Activated gamma-delta T cell treated with anti-CD3 and anti-CD28 coated beads, Interleukin-2, amount 50 U/mL, for 16 hours (primary cell): Measurements from ENCODE around the gene PLAC9.
"Not testable (repeated sequence)": the region's sequence is repeated elsewhere in the genome, so short reads cannot be mapped to it uniquely, and the experiment has no call there.

ENCODE experiments used
- DNase-seq: peaks from one replicate; pipeline ENCODE4 v3.0.0-alpha.2; 2020; ENCODE audit warnings: low read depth

PLAC9 gene, protein sequence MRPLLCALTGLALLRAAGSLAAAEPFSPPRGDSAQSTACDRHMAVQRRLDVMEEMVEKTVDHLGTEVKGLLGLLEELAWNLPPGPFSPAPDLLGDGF

DNA sequence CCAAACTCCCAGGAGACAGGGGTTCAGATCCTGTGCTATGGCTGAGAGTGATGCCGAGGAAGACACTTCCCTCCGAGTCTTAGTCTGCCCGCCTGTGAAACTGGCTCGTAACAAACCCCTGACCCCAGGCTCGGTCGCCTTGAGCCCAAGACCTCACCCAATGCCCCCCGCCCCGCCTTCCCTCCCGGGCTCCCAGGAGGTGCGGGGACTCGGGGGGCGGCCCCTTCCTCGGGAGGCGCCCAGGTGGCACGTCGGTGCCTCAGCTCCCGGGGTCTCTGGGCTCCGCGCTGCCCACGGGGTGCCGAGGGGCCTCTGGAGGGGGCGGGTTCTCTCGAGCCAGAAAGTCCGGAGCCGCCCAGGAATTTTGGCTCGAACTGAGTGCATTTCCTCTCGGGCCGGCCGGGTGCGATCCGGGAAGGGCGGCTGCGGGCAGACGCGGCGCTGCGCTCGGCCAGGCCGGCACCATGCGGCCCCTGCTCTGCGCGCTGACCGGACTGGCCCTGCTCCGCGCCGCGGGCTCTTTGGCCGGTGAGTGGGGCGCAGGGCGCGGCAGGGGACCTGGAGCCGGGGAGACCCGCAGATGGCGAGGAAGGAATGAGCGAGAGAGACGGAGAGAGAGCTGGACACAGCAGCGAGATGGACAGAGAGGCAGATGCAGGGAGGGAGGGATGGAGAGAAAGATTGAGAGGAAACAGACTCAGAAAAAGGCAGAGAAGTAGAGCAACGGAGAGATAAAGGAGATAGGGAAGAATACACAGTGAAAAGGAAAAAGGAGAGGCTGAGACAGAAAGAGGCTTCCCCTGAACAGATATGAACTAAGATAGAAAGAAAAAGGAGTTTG, at the start of gene PLAC9:
Gene PLAC9 (plus strand): TSS at position 432 of the 841 bp plus-strand sequence. CDS start 33 bp downstream, at position 465.
- no peak for DNase-seq

DNA sequence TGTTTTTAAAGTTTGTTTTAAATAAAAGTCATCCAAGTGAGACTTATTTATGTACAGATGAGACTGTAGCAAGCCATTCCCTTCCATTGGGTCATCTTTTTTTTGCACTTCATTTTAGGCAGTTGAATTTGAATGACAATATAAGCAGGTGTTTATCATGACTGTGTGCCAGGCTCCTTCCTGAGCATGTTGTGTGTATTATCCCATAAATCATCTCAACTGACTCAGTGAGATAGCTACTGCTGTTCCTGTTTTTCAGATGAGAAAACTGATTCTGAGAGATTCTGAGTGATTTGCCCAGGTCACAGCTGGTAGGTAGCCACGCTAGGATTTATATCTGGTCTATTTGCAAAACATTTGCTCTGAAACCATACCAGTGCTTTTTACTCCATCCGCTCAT, 42.4 kb upstream of the PLAC9 start:
- no peak for DNase-seq

DNA sequence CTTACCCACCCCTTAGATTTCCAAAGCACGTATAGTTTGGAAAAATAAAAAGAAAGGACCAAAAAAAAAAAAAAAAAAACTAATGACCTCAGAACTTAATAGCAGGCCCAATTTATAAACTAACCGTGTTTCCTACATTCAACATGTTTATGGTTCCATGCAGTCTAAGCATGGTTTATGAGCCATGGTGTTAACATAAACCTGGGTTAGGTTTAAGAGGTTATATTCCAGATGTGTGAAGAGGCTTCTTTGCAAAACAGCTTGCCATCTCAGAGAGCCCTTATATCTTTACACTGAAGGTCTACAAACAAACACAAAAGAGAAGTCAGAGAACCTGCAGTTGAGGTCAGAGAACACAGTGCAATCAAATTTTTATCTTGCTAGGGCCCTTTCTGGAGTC, 38.3 kb upstream of the PLAC9 start:
- no peak for DNase-seq

DNA sequence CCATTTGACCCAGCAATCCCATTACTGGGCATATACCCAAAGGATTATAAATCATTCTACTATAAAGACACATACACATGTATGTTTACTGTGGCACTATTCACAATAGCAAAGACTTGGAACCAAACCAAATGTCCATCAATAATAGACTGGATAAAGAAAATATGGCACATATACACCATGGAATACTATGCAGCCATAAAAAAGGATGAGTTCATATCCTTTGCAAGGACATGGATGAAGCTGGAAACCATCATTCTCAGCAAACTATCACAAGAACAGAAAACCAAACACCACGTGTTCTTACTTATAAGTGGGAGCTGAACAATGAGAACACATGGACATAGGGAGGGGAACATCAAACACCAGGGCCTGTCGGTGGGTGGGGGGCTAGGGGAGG, 34.3 kb upstream of the PLAC9 start:
- not testable (repeated sequence) for DNase-seq

DNA sequence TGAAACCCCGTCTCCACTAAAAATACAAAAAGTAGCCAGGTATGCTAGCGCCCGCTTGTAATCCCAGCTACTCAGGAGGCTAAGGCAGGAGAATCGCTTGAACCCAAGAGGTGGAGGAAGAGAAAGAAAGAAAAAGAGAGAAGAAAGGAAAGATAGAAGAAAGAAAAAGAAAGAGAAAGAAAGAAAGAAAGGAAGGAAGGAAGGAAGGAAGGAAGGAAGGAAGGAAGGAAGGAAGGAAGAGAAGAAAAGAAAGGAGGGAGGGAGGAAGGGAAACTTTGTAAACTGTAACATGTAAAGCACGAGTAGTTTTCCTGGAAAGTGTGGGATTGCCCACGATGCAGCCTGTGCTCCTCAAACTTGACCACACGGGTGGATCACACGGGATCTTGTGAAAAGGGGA, 33.2 kb upstream of the PLAC9 start:
- DNase-seq, result not testable (repeated sequence)

DNA sequence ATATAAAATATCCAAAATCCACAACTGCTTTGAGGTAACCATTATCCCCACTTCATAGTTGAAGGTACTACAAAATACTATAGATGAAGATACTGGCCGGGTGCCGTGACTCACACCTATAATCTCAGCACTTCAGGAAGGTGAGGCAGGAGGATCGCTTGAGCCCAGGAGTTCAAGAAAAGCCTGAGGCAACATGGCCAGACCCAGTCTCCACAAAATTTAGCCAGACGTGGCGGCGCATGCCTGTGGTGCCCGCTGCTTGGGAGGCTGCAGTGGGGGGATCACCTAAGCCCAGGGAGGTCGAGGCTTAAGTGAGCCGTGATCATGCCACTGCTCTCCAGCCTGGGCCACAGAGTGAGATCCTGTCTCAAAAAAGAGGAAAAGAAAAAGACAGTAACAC, 32.4 kb upstream of the PLAC9 start:
- no peak for DNase-seq

DNA sequence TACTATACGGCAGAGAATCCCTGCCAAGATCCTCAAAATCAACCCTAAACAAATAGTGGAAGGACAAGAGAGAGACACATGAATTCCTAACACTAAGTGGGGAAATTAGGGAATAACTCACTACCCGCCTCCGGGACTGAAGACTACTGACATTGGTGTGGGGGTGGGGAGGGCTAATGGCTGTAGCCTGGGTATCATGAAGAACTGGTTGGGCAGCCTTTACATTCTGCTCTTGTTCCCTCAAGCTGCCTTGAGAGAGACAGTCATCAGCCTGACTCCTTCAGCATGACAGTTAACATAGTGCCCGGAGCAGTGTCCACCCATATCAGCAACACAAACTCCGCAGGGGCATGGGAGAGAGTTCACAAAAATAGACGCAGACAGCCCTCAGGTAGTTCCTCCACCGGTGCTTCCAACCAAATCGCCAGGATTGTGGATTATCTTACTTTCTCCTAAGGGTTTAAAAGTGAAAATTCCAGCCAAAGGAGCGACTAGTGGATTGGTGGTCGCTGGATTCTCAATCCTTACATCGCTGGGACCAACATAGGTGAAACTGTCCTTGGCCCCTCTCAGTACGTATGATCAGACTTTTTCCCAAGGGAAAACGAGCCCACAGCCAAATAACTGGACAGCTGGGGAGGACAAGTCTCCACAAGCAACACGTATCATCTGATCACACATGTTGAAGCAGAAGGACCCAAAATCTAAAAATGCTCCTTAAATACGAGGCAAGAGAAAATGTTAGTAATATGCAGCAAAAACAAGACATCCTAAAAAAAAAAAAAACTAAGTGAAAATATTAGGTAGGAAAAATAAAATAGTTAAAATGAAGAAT, 31.5 kb upstream of the PLAC9 start:
- no peak for DNase-seq

DNA sequence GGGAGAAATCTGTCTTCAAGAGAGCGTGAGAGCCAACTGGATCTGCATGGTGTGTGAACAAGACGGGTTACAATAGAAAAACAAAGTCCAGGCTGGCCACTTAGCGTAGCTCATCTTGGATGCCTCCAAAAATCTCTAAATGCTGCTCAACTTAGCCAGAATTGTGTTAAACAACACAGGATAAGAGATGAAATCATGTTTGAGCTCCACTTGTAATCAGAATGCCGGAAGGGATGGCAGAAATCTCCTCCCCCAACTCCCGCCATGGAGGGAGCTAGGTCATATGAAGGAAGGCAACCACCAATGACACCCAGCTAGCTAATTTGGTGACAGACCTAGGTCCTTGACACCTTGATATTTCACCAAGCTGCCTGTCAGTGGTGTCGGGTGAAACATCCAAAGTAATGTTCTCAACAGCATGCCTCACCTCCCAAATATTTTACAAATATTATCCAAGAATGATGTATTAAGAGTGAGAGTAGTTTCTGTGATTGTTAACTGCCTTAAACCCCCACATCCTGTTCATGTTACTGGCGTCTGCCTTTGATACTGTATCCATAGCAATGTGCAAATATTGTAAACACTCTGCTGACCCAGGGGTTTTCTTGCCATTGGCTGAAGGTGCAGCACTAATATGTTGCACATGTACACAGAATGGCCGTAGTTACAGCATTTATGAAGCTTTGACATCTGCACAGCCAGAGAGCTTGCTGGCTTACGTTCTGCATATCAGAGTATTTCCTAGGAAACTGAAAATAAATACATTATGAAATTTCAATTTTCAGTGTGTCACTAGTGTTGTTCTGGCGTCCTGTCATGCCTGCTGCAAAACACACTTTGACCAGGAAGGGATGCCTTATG, 28.2 kb upstream of the PLAC9 start:
- no peak for DNase-seq

DNA sequence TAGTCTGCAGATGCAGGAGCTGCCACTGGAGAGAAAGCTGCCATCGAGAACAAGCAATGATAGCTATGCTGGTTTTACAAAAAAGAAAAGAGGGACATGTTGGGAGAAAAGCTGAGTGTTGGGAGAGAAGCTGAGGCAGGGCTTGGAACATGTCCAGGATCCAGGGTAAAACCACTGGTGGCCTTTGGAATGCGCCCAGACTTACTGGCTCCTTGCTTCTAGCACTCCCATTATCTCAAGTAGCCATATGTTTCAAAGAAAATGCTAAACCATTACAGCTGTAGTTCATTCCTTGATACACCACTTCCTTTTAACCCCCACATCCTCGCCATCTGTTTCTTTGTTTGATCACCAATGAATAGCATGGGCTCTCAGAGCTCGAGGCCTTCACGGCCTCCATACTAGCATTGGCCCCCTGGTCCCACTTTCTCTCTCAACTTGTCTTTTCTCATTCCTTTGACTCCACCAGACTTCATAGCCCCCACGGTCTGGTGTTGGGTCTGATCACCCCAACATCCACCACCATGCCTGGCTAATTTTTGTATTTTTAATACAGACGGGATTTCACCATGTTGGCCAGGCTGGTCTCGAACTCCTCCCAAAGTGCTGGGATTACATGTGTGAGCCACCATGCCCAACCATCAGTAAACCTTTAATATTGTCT, 23.8 kb upstream of the PLAC9 start:
- no peak for DNase-seq

DNA sequence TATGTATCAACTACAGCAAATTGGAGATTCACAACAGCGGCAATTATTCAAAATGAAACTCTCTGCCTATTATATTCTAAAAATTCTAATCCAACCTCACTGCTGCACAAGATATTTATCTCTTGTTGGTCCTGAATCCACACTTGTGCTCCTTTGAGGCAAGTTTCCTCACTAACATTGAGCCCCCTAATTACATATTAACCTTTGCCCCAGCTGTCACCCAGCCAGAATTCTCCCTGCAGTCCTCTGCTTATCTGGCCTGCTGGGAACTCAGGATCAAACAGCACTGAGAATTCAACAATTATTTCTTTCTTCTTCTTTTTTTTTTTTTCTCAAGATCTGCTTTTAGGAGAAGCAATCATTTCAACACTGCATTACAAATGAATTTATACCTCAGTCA, 21.5 kb upstream of the PLAC9 start:
- no peak for DNase-seq

DNA sequence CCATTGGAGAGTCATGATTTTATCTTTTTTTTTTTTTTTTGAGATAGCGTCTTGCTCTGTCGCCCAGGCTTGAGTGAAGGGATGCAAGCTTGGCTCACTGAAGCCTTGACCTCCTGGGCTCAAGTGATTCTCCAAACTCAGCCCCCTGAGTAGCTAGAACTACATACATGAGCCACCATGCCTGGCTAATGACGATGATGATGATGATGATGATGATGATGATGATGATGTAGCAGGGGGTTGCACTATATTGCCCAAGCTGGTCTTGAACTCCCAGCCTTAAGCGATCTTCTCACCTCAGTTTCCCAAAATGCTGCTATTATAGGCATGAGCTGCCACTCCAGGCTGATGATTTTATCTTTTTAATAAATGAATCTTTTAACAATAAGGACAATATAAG, 13.9 kb upstream of the PLAC9 start:
- no peak for DNase-seq

DNA sequence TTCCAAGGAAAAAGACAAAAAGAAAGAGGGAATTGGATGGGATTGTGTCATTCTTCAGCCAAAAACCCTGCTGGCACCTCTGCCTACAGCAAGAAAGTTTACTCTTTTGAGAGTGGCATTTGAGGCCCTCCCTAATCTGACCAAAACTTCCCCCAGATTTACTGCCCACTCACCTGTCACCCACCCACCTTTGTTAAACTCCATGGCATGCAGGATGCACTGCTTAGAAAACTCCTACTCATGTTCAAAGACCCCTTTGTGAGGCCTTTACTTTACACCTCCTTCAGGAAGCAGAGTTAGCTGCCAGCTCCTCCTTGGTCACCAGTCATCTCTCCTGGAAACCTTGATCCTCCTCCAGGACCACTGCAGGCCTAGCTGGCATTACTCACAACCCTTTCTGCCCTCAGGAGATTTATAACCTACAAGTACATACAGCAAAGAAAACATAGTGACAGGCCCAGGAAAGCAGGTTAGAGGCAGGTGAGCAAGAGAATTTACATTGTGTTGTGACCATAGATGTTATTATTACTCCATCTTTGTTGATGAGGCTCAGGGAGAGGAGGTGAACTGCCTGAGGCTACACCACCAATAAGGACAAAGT, 10.3 kb upstream of the PLAC9 start:
- no peak for DNase-seq

DNA sequence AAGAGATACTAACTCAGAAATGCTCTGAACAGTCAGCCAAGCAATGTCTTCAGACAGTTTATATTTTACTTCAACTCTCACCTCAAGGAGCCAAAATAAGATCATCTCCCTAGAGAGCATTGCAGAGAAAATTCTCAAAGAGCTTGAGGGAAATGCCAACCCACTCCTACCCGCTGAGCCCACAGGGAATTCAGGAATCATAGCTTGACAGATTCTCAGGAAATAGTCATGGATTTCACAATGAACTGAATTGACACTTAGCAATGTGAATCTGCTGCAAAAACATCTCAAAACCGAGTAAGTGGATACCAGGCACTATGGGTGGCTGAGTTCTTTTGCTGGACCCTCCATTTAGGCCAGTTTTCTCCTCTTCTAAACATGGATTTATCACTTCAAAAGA, 9.8 kb upstream of the PLAC9 start:
- no peak for DNase-seq

DNA sequence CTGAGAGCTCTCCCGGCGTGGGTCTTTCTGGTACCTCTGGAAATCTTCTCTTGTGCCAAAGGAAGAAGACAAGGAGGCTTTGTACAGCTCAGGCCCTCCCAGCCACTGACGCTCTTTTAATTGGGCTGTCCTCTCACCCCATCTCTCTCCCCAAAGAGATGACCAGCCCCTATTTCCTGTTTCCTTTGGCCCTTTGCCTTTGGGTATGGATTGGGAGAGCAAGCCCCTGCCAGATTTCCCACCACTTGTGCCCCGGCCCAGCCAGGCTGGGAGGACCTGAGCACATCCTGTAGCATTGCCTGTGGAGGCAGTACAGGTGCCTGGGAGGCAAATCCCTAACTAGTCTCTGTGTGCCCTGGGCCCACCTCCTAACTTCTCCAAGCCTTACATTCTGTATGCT, 5.7 kb upstream of the PLAC9 start:
- no peak for DNase-seq

DNA sequence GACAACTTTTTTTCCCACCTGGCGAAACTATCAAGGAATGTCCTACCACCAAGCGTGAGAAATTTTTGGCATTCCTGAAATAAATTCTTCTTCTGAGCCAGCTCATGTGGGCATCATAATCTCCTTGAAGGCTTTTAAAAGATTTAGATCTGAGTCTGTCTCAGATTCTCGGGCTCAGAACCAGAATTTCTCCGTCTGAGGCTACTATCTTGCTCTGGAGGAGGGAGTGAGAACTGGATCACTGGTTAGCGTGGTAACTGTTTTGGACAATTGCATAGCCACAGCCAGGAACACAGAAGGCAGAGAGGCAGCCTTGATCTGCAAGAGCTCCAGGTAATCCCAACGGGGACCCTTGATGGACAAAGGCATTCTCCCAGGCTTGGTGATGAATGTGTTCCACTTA, 1.0 kb upstream of the PLAC9 start:
- DNase-seq, result no peak

DNA sequence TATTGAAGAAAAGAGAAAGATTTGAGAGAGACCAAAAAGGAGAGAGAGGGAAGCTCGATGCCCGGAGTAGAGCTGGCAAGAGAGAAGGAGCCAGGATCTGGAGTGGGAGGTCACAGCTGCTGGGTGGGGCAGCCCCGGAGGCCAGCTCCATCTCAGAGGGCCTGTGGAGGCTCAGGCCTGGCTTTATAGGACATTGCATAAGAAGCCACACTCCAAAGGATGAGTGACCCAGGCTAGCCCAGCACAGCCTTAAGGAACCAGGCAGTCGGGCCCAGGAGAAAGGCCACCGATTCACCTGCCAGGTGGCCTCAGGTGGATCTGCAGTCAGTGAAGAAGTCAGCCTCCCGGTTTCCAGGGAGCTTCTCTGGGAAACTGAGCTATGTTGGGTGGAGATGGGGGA, 676 bp downstream of the PLAC9 start:
- DNase-seq, result no peak

DNA sequence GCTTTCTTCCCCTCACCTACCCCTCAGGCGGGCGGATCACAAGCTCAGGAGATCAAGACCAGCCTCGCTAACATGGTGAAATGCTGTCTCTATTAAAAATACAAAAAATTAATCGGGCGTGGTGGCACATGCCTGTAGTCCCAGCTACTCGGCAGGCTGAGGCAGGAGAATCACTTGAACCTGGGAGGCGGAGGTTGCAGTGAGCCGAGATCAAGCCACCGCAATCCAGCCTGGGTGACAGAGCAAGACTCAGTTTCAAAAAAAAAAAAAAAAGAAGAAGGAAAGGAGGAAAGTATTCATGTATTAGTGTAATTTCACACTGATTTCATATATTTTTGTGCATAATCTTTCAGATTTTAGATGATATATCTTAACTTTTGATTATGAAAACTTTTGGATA, 1.2 kb downstream of the PLAC9 start:
- not testable (repeated sequence) for DNase-seq

DNA sequence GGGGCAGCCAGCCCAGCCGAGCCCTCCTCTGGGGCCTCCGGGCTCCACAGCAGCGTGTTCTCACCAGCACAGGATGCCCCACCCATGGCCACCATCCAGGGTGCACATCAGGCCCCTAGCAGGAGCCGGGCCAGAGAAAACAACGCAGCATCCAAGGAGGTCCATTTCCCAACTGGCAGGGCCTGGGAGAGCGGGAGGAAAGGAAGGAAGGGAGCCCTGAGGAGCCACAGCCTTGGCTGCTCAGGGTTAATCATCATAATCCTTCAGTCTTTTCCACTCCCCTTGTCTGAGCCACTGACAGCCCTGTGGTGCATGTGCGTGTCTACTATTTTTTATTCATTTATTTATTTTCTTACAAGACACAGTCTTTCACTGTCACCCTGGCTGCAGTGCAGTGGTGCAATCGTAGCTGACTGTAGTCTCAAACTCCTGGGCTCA, 3.6 kb downstream of the PLAC9 start:
- DNase-seq, result no peak

DNA sequence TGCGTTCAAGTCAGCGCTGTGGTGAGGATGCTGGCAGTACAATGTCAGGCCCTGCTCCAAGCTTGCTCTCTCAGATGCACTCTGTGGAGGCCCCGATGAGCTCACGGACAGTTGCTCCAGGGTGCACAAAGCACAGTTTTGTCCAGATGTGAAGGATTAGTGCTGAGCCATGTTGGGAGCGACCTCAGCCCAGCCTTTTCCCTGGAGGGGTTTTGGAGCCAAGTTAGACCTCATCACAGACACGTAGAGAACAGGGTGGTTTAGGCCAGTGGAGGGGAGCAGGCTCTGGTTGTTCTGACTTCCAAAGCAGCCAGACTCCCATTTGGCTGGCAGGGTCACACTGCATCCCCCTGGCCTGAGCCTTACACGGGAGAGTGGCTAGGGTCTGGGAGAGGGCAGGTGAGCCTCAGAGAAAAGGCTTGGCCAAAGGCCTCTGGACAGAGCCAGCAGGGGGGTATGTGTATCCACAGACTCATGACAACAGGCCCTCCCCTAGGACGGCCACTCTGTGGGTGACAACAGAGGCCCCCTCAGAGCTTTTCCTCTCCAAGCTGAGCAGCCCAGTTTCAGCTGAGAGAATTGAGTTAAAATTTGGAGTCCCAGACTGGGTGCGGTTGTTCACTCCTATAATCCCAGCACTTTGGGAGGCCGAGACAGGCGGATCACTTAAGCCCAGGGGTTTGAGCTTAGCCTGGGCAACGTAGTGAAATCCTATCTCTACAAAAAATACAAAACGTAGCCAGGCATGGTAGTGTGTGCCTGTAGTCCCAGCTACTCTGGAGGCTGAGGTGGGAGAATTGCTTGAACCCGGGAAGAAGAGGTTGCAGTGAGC, 4.7 kb downstream of the PLAC9 start:
- DNase-seq, result no peak

DNA sequence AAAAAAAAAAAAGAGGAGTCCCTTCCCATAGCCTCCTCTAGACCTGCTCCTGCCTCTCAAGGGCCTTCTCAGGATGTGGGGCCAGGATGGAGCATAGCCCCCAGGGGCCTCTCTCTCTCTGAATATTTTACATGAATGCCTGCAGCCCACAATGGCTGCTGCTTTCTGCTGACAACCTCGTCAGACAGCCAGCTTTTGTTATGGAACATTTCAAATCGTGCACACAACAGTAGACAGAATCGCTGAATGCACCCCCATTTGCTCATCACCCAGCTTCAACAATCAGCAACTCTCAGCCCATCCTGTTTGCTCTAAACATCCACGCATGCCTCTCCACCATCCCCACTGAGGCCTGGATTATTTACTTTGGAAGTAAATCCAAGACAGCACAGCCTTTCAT, 5.4 kb downstream of the PLAC9 start:
- no peak for DNase-seq
